ENCODE data around the gene DCAF11.

DNA sequence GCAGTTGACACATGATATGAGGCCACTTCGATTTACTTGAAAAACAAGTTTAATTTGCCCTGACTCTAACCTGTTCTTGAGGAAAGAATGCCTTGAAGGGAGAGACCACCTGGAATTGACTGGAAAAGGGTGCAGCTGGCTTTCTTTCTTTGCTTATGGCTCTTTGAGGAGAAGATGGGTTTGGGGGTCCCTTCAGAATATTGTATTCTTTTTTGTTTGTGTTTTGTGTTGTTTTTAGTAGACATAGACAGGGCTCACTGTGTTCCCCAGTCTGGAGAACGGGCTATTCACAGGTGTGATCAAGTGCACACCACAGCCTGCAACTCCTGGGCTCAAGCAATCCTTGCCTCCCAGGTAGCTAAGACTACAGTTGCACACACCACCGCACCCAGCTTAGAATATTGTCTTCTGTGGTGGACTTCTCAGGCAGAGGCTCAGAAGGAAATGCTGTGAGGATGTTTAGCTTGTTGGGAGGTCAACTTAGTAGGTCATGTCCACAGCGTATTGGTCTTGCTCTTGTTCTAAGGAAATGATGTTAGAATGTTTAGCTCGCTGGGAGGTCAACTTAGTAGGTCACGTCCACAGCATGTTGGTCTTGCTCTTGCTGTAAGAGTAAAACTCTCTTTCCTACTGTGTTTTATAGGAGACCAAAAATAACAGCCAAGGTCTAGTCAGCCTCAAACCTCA lies 1.7 kb downstream of the DCAF11 start:
- TF ChIP-seq POLR2A (IDR thresholded peaks at IDR 0.05; ENCODE audit: low read length): no peak
- no peak for TF ChIP-seq GATA1 (IDR thresholded peaks at IDR 0.05; ENCODE audit: low read depth, low read length)

Data from erythroblast (primary cell).